ENCODE data around the gene IL7R.

- TF ChIP-seq POLR2A (IDR thresholded peaks at IDR 0.05; ENCODE audit: low read depth, low read length) (no peak), TAF1 (IDR thresholded peaks at IDR 0.05; ENCODE audit: borderline replicate concordance, low read depth, low read length) (no peak), POLR2AphosphoS5 (IDR thresholded peaks at IDR 0.05; ENCODE audit: low read depth, low read length) (no peak)
These were observed 36.0 kb upstream of the IL7R start for GRCh38 chr5:35820735-35821134.

Data from GM12892 (cell line).